Psoas muscle (tissue), 8 donors: Measurements from ENCODE around the gene FANCC. TPM values are rescaled to one million over a fixed set of nuclear protein-coding genes. Genes with fewer than 3 reads are reported as not detected.

Experiments used
- ATAC-seq, 4 donors: fragments of 200-7000 bp; cut with Tn5 transposase; one replicate each; pipeline ENCODE4 v1.9.1; 2020; ENCODE audit warnings: moderate library complexity in 3 of 4, mild to moderate bottlenecking in 2 of 4
- DNase-seq, 2 donors: peaks; one replicate each; pipeline ENCODE4 v3.0.0-alpha.2; 2020
- H3K27ac ChIP-seq: fragments of 200-600 bp; one replicate; pipeline ENCODE4 v1.8.0; 2022
- H3K27me3 ChIP-seq, 3 donors: fragments of 200-600 bp in 1 of 3; one replicate each; pipeline versions ENCODE4 v1.6.1 to v1.8.0; 2013 to 2022; ENCODE audit warnings: low read length in 2 of 3, mild to moderate bottlenecking in 2 of 3, moderate library complexity in 1 of 3; ENCODE audit not compliant: insufficient read depth in 3 of 3
- H3K36me3 ChIP-seq, 2 donors: fragments of 200-600 bp in 1 of 2; one replicate each; pipeline versions ENCODE4 v1.6.1 to v1.8.0; 2013 to 2022; ENCODE audit warnings: low read depth in 1 of 2, mild to moderate bottlenecking in 1 of 2, moderate library complexity in 1 of 2; ENCODE audit not compliant: insufficient read depth in 1 of 2
- H3K4me1 ChIP-seq: fragments of 200-600 bp; one replicate; pipeline ENCODE4 v1.8.0; 2022
- H3K4me3 ChIP-seq: fragments of 200-600 bp; one replicate; pipeline ENCODE4 v1.8.0; 2022; ENCODE audit warnings: mild to moderate bottlenecking
- H3K9me3 ChIP-seq: fragments of 200-600 bp; one replicate; pipeline ENCODE4 v1.8.0; 2022
- CTCF ChIP-seq: fragments of 200-600 bp; IDR thresholded peaks from one replicate; pipeline ENCODE4 v1.8.0; 2022; ENCODE audit warnings: antibody characterized with exemption
- WGBS, 3 donors: extraction: QIAGEN DNeasy Blood & Tissue Kit; methylation state at CpG; one replicate each; pipeline versions ENCODE4 v1.1.6 to v1.1.7; 2013; 5-methylcytosine and 5-hydroxymethylcytosine counted together
- intact Hi-C, 2 donors: fragments of 100-400 bp; cut with DNase I; formaldehyde crosslinking; loops; one replicate each; pipeline versions ENCODE4 v1.11.0 to v1.14.2; 2022
- polyA plus RNA-seq, 3 donors: library from polyadenylated mRNA; stranded (reverse); fragments of 200-250 nt; gene quantifications; one replicate each; pipeline ENCODE4 v1.2.3, GENCODE V29; 2013
- total RNA-seq, 4 donors: library from RNA; stranded (reverse); fragmentation: NEBNext Ultra II Directional in 2 of 4; extraction: Animal tissue kit (Norgen Biotek cat#: 25700) in 2 of 4; gene quantifications; one replicate each; pipeline versions ENCODE4 v1.2.1 to v1.2.4, GENCODE V29; 2021 to 2023
- donor health status: healthy with polysubstance abuse.
- donor health status: DM: no; HTN: no; CAD: no; lungs with moderate emphysema.
- donor health status: Bipolar disorder and iron deficiency.
- donor health status: healthy.
- donor health status: DM: yes; HTN: yes; CAD: no.
- donor health status: DM: no; HTN: no; CAD: no.
- donor health status: DM: no; HTN: no; CAD: no.
- donor health status: DM: yes; HTN: yes; CAD: no.

FANCC gene
- total and polyA plus RNA-seq, 7 donors, result 2.1 to 5.2 (median 3.6) TPM

GRCh38 chr9:95157481-95158151 is 159.9 kb downstream of the FANCC start:
- TF ChIP-seq CTCF, result no peak
- H3K4me1 ChIP-seq, result peaks cover 8% of the 10 kb centered on the region
- 44 to 60% (median 45%) methylated on average over 7 of the region's 7 CpGs for WGBS, 3 donors
- intact Hi-C loops, result no loop called here
- peaks cover 0 to 2% of the 10 kb centered on the region in 2 donors for H3K36me3 ChIP-seq
- DNase-seq (no peak), ATAC-seq (peak; percentile 68 to 88 (median 72))
- H3K9me3 ChIP-seq, result no peaks in the 10 kb centered on the region
- no peak overlapping the region for H3K4me3 ChIP-seq
- no peaks in the 10 kb centered on the region for H3K27me3 ChIP-seq
- H3K27ac ChIP-seq, result peak overlapping the region; percentile 7

GRCh38 chr9:95156074-95156473 is 161.4 kb downstream of the FANCC start:
- ATAC-seq, result no peak

GRCh38 chr9:95155220-95155619 is 162.3 kb downstream of the FANCC start:
- DNase-seq (no peak), ATAC-seq (no peak)
- Histone ChIP-seq H3K27me3 (no peaks in the 10 kb centered on the region), H3K4me3 (no peak overlapping the region), H3K36me3 (no peaks in the 10 kb centered on the region), H3K4me1 (peaks cover 8% of the 10 kb centered on the region), H3K9me3 (no peaks in the 10 kb centered on the region), H3K27ac (no peak overlapping the region)
- WGBS, 3 donors, result 32 to 75% (median 71%) methylated on average over 1 to 2 of the region's 3 CpGs
- intact Hi-C loops, result no loop called here
- no peak for TF ChIP-seq CTCF

More at GRCh38 chr9:95156074-95156473, 161.4 kb downstream of the FANCC start:
- 87 to 97% (median 92%) methylated on average over 2 of the region's 2 CpGs for WGBS, 3 donors
- no peak for TF ChIP-seq CTCF
- Histone ChIP-seq H3K9me3 (no peaks in the 10 kb centered on the region), H3K27me3 (no peaks in the 10 kb centered on the region), H3K4me1 (peaks cover 8% of the 10 kb centered on the region), H3K27ac (no peak overlapping the region), H3K36me3 (peaks cover 0 to 2% of the 10 kb centered on the region in 2 donors), H3K4me3 (no peak overlapping the region)
- DNase-seq, result no peak
- intact Hi-C loops, result no loop called here

GRCh38 chr9:95150903-95151302 is 166.6 kb downstream of the FANCC start:
- DNase-seq (no peak), ATAC-seq (no peak)
- Histone ChIP-seq H3K9me3 (no peaks in the 10 kb centered on the region), H3K4me1 (no peaks in the 10 kb centered on the region), H3K36me3 (peaks cover 0 to 12% of the 10 kb centered on the region in 2 donors), H3K4me3 (no peak overlapping the region), H3K27me3 (no peaks in the 10 kb centered on the region), H3K27ac (no peak overlapping the region)
- TF ChIP-seq CTCF, result no peak
- intact Hi-C loops, result no loop called here
- 96 to 98% (median 98%) methylated on average over 7 of the region's 7 CpGs for WGBS, 3 donors

GRCh38 chr9:95148208-95148520 is 169.3 kb downstream of the FANCC start:
- Histone ChIP-seq H3K4me1 (no peaks in the 10 kb centered on the region), H3K36me3 (peaks cover 0 to 12% of the 10 kb centered on the region in 2 donors), H3K9me3 (no peaks in the 10 kb centered on the region), H3K27me3 (no peaks in the 10 kb centered on the region), H3K4me3 (no peak overlapping the region), H3K27ac (no peak overlapping the region)
- no peak for DNase-seq
- ATAC-seq, result no peak
- 92 to 96% (median 94%) methylated on average over 2 of the region's 2 CpGs for WGBS, 3 donors
- intact Hi-C loops, result no loop called here
- no peak for TF ChIP-seq CTCF
